Stomach smooth muscle (tissue), 2 donors: Measurements from ENCODE around the gene KDM6B.

Experiments
- H3K27ac ChIP-seq: one replicate; pipeline ENCODE4 v1.7.0; 2013; ENCODE audit warnings: mild to moderate bottlenecking, low read length, inconsistent platforms
- H3K27me3 ChIP-seq, 2 donors: one replicate each; pipeline ENCODE4 v1.7.0; 2013; ENCODE audit warnings: low read length in 2 of 2; ENCODE audit not compliant: insufficient read depth in 2 of 2, control insufficient read depth in 1 of 2
- H3K36me3 ChIP-seq, 2 donors: one replicate each; pipeline ENCODE4 v1.7.0; 2013; ENCODE audit warnings: low read length in 2 of 2; ENCODE audit not compliant: control insufficient read depth in 2 of 2, insufficient read depth in 2 of 2
- H3K4me1 ChIP-seq: one replicate; pipeline ENCODE4 v1.7.0; 2013; ENCODE audit warnings: low read length; ENCODE audit not compliant: control insufficient read depth, insufficient read depth
- H3K4me3 ChIP-seq, 2 donors: one replicate each; pipeline ENCODE4 v1.7.0; 2013; ENCODE audit warnings: low read length in 2 of 2
- H3K9ac ChIP-seq, 2 donors: one replicate each; pipeline ENCODE4 v1.7.0; 2013; ENCODE audit warnings: low read length in 2 of 2, mild to moderate bottlenecking in 1 of 2
- H3K9me3 ChIP-seq, 2 donors: one replicate each; pipeline ENCODE4 v1.7.0; 2013; ENCODE audit warnings: low read length in 2 of 2; ENCODE audit not compliant: control insufficient read depth in 2 of 2
- donor health status: healthy.
- donor health status: Pancreatic carcinoma.

Gene KDM6B

DNA sequence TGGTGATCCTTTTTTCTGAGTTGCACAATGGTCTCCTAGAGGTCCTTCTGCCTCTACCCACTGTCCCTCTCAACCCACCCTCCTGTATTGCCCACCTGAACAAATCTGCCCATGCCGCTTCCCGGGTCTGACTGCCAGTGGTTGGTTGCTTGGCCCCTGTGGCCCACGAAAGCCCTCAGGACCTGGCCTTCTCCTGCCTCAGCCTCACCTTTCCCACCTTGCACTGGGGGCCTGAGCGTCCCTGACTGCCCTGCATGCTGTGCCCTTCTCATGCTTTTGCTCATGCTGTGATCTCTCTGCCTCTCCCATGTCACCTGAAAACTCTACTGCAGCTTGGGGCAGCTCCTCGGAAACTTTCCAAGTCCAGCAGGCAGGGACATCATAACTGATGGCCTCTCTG, 13.8 kb upstream of the KDM6B start:
- Histone ChIP-seq H3K4me1 (peaks cover 3% of the 10 kb centered on the region), H3K9me3 (no peaks in the 10 kb centered on the region), H3K36me3 (no peaks in the 10 kb centered on the region), H3K4me3 (no peak overlapping the region), H3K27ac (no peak overlapping the region), H3K9ac (no peak overlapping the region), H3K27me3 (peaks cover 9 to 12% of the 10 kb centered on the region in 2 donors)

- Histone ChIP-seq H3K36me3 (no peaks in the 10 kb centered on the region), H3K9me3 (no peaks in the 10 kb centered on the region), H3K4me3 (no peak overlapping the region), H3K4me1 (peaks cover 3% of the 10 kb centered on the region), H3K27ac (no peak overlapping the region), H3K27me3 (peaks cover 4 to 5% of the 10 kb centered on the region in 2 donors), H3K9ac (no peak overlapping the region)
These were observed 11.9 kb upstream of the KDM6B start for GRCh38 chr17:7822126-7822525.

- Histone ChIP-seq H3K9ac (no peak overlapping the region), H3K9me3 (no peaks in the 10 kb centered on the region), H3K4me3 (no peak overlapping the region), H3K27me3 (peaks cover 2 to 4% of the 10 kb centered on the region in 2 donors), H3K27ac (no peak overlapping the region), H3K36me3 (no peaks in the 10 kb centered on the region), H3K4me1 (peaks cover 3% of the 10 kb centered on the region)
These were observed 10.4 kb upstream of the KDM6B start for GRCh38 chr17:7823581-7824001.

- no peaks in the 10 kb centered on the region for H3K9me3 ChIP-seq
These were observed 9.7 kb upstream of the KDM6B start for GRCh38 chr17:7824021-7824924.

GRCh38 chr17:7825206-7825990, 8.6 kb upstream of the KDM6B start:
- Histone ChIP-seq H3K9ac (no peak overlapping the region), H3K27ac (no peak overlapping the region), H3K9me3 (no peaks in the 10 kb centered on the region)

More at GRCh38 chr17:7824021-7824924, 9.7 kb upstream of the KDM6B start:
- Histone ChIP-seq H3K4me1 (peaks cover 3% of the 10 kb centered on the region), H3K36me3 (no peaks in the 10 kb centered on the region), H3K4me3 (no peak overlapping the region), H3K9ac (no peak overlapping the region), H3K27ac (no peak overlapping the region), H3K27me3 (peaks cover 2 to 4% of the 10 kb centered on the region in 2 donors)

DNA sequence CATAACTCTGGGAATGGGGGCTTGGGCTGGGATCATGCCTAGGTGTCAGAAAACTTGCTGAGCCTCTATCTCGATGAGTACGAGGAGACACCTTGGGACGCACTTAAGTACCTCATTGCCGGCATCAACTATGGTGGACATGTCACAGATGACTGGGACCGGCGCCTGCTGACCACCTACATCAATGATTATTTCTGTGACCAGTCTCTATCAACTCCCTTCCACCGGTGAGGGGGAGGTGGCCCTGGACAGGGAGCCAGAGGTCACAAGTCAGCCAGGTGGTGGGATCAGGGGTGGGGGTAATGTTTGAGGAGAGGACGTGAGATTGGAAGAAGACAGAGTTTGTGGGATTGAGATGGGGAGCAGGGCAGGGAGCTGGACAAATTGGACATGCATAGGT, 3.4 kb upstream of the KDM6B start:
- Histone ChIP-seq H3K9ac (no peak overlapping the region), H3K4me1 (peaks cover 10% of the 10 kb centered on the region), H3K27ac (no peak overlapping the region), H3K27me3 (peaks cover 0 to 2% of the 10 kb centered on the region in 2 donors), H3K9me3 (no peaks in the 10 kb centered on the region), H3K4me3 (no peak overlapping the region), H3K36me3 (no peaks in the 10 kb centered on the region)

More at GRCh38 chr17:7825206-7825990, 8.6 kb upstream of the KDM6B start:
- Histone ChIP-seq H3K36me3 (no peaks in the 10 kb centered on the region), H3K4me1 (peaks cover 3% of the 10 kb centered on the region), H3K4me3 (no peak overlapping the region), H3K27me3 (peaks cover 4% of the 10 kb centered on the region in 2 donors)

DNA sequence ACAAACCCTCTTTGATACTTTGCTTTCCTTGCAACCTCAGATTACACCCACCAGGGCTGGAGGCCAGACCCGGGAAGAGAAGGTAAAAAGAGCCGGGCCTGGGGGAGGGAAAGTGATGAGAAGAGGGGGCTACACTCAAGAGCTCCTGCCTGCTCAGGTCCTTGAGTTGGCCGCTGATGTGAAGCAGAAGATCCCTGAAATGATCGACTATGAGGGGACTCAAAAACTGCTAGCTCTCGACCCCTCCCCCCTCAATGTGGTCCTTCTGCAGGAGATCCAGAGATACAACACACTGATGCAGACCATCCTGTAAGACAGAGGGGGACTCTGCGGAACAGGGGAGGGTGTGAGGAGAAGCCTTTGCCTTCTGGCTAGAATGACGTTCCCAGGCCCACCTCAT, 2.8 kb upstream of the KDM6B start:
- Histone ChIP-seq H3K9me3 (no peaks in the 10 kb centered on the region), H3K4me3 (no peak overlapping the region), H3K9ac (no peak overlapping the region), H3K27me3 (peaks cover 0 to 2% of the 10 kb centered on the region in 2 donors), H3K36me3 (no peaks in the 10 kb centered on the region), H3K27ac (no peak overlapping the region), H3K4me1 (peaks cover 15% of the 10 kb centered on the region)

GRCh38 chr17:7832431-7832830, 1.6 kb upstream of the KDM6B start:
- no peaks in the 10 kb centered on the region for H3K36me3 ChIP-seq
- H3K9me3 ChIP-seq, result no peaks in the 10 kb centered on the region
- H3K4me1 ChIP-seq, result peaks cover 27% of the 10 kb centered on the region
- no peak overlapping the region for H3K27ac ChIP-seq
- H3K9ac ChIP-seq, result no peak overlapping the region
- H3K4me3 ChIP-seq, result no peak overlapping the region
- peaks cover 0 to 2% of the 10 kb centered on the region in 2 donors for H3K27me3 ChIP-seq

DNA sequence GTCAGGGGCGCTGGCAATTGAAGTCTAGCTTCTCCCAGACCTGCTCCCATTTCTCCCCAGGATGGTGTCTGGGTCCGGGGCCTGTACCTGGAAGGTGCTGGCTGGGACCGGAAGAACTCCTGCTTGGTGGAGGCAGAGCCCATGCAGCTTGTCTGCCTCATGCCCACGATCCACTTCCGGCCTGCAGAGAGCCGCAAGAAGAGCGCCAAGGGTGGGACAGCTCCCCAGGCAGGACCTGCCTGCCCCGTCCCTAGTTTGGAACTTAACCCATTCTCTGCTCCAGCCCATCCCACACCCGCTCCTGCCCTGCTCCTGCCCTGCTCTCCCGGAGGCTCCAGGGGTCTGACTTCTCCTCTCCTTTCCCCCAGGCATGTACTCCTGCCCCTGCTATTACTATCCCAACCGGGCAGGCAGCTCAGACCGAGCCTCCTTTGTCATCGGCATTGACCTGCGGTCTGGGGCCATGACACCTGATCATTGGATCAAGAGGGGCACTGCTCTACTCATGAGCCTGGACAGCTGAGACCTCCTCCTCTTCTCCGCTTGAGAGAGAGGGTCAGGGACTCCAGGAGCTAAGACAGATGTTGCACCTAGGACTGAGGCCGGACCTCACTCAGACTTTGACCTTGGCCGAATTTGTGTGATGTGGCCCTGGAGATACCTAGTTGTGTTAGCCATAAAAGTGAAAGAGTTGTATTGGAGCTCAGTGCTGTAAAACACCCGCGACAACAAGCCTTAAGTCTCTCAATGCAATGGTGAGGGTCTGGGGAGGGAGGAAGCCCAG, 814 bp upstream of the KDM6B start:
- H3K9ac ChIP-seq, result peak overlapping the region; percentile 80 to 97
- peaks cover 0 to 2% of the 10 kb centered on the region in 2 donors for H3K27me3 ChIP-seq

DNA sequence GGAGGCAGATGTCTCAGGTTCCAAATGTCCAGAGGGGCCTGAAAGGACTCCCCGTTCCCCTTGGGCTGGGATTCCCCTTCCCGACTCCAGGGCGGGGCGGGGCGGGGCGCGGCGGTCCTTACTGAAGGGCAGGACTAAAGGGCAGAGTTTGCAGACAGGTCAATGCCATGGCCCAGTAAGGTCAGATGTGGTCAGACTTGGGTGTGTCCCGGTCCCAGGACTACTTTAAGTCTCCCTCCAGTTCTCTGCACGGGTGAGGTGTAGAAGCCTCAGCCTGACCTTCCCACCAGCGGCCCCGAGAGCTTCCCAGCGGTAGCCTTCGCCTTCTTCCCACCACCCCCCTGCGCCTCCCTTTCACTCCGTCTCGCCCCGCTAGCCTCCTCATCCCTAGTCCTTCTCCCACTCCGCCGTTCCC, 532 bp downstream of the KDM6B start:
- peaks cover 0 to 2% of the 10 kb centered on the region in 2 donors for H3K27me3 ChIP-seq
- peak overlapping the region; percentile 91 to 97 for H3K4me3 ChIP-seq
- H3K27ac ChIP-seq, result peak overlapping the region; percentile 99
- peak overlapping the region; percentile 95 to 97 for H3K9ac ChIP-seq
- no peaks in the 10 kb centered on the region for H3K36me3 ChIP-seq
- H3K9me3 ChIP-seq, result no peaks in the 10 kb centered on the region
- peaks cover 43% of the 10 kb centered on the region for H3K4me1 ChIP-seq

More for the DNA sequence above, 814 bp upstream of the KDM6B start:
- Histone ChIP-seq H3K9me3 (no peaks in the 10 kb centered on the region), H3K4me3 (peak overlapping the region; percentile 91 to 97), H3K27ac (peak overlapping the region; percentile 99), H3K4me1 (peaks cover 30% of the 10 kb centered on the region), H3K36me3 (no peaks in the 10 kb centered on the region)
